Esophagus muscularis mucosa (tissue), 4 donors: Measurements from ENCODE around the gene JMJD6. TPM values are rescaled to one million over a fixed set of nuclear protein-coding genes. Genes with fewer than 3 reads are reported as not detected.

Source experiments
- DNase-seq: peaks from one replicate; pipeline ENCODE4 v3.0.0-alpha.2; 2017; ENCODE audit errors: extremely low spot score
- H3K27ac ChIP-seq, 4 donors: fragments of 200-600 bp; sonication (generic); replicated peaks in 1 of 4; 1 replicate in 3 of 4; 2 replicates in 1 of 4; pipeline ENCODE4 v1.5.1; 2016 to 2019; ENCODE audit warnings: mild to moderate bottlenecking in 1 of 4
- H3K27me3 ChIP-seq, 4 donors: fragments of 200-600 bp; sonication (generic); one replicate each; pipeline versions ENCODE4 v1.5.1 to v1.6.0; 2016 to 2019
- H3K36me3 ChIP-seq, 4 donors: fragments of 200-600 bp; sonication (generic); one replicate each; pipeline ENCODE4 v1.5.1; 2016 to 2019
- H3K4me1 ChIP-seq, 4 donors: fragments of 200-600 bp; sonication (generic); one replicate each; pipeline ENCODE4 v1.5.1; 2016 to 2019
- H3K4me3 ChIP-seq, 4 donors: fragments of 200-600 bp; sonication (generic); 1 replicate in 2 of 4; 2 replicates in 2 of 4; pipeline ENCODE4 v1.5.1; 2016 to 2019; ENCODE audit warnings: mild to moderate bottlenecking in 4 of 4, moderate library complexity in 1 of 4
- H3K9me3 ChIP-seq, 4 donors: fragments of 200-600 bp; sonication (generic); 1 replicate in 3 of 4; 2 replicates in 1 of 4; pipeline ENCODE4 v1.5.1; 2016 to 2019
- CTCF ChIP-seq, 3 experiments: fragments of 200-600 bp in 2 of 3; fragments of 450-650 bp in 1 of 3; sonication (generic) in 2 of 3; IDR thresholded peaks; one replicate each; pipeline ENCODE4 v1.5.1; 2017 to 2019; ENCODE audit warnings: antibody characterized with exemption in 3 of 3, mild to moderate bottlenecking in 2 of 3, moderate library complexity in 1 of 3
- EP300 ChIP-seq: sonication (generic); formaldehyde crosslinking; IDR thresholded peaks from one replicate; pipeline ENCODE4 v1.6.1; 2017; ENCODE audit warnings: antibody characterized with exemption
- POLR2A ChIP-seq: fragments of 450-650 bp; IDR thresholded peaks from one replicate; pipeline ENCODE4 v1.6.1; 2017; ENCODE audit warnings: antibody characterized with exemption, moderate library complexity, mild to moderate bottlenecking, low read depth
- POLR2AphosphoS5 ChIP-seq, 2 donors: sonication (generic); formaldehyde crosslinking; IDR thresholded peaks; one replicate each; pipeline ENCODE4 v1.6.1; 2017; ENCODE audit warnings: antibody characterized with exemption in 2 of 2
- WGBS: methylation state at CpG from one replicate; pipeline ENCODE4 v1.1.5; 2018; 5-methylcytosine and 5-hydroxymethylcytosine counted together
- intact Hi-C: fragments of 100-400 bp; cut with DNase I; formaldehyde crosslinking; loops from one replicate; pipeline ENCODE4 v1.15.1; 2023
- total RNA-seq, 4 donors: library from RNA; depleted of rRNA; stranded (reverse); fragments of >200 nt; gene quantifications; one replicate each; pipeline versions ENCODE4 v1.1.0 to v1.2.1, GENCODE V29; 2016

Gene JMJD6
- total RNA-seq, 4 donors from 2014 or later = 29.5 to 54.5 (median 49.5) TPM

DNA sequence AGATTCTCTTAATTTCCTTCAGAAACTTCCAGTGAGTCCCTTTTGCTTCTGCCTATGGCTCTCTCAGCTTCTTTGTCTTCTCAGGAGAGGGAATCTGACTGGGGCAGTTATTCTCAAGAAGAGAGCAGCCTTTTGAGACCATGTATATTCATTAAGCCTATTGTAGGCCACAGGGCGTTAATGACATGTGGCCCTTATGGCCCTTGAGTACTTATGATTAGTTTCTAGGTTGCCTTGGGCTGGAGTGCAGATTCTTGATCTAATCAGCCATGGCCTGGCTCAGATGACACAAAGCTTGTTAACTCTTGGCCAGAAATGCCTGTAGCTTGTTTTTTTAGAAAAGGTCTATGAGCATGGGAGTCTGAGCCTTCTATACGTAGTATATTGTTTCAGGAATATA lies 28.9 kb upstream of the JMJD6 start:
- no peaks in the 10 kb centered on the region for H3K27me3 ChIP-seq
- H3K9me3 ChIP-seq = no peaks in the 10 kb centered on the region
- no peak overlapping the region for H3K4me3 ChIP-seq
- intact Hi-C loops = no loop called here
- H3K27ac ChIP-seq = no peak overlapping the region
- TF ChIP-seq CTCF (IDR thresholded peaks at IDR 0.05) (no peak), POLR2AphosphoS5 (IDR thresholded peaks at IDR 0.05) (no peak), POLR2A (no peak), EP300 (no peak)
- DNase-seq = no peak
- no peaks in the 10 kb centered on the region for H3K4me1 ChIP-seq
- peaks cover 7 to 82% (median 51%) of the 10 kb centered on the region in 4 donors for H3K36me3 ChIP-seq
- 95% methylated on average over 2 of the region's 2 CpGs for WGBS

DNA sequence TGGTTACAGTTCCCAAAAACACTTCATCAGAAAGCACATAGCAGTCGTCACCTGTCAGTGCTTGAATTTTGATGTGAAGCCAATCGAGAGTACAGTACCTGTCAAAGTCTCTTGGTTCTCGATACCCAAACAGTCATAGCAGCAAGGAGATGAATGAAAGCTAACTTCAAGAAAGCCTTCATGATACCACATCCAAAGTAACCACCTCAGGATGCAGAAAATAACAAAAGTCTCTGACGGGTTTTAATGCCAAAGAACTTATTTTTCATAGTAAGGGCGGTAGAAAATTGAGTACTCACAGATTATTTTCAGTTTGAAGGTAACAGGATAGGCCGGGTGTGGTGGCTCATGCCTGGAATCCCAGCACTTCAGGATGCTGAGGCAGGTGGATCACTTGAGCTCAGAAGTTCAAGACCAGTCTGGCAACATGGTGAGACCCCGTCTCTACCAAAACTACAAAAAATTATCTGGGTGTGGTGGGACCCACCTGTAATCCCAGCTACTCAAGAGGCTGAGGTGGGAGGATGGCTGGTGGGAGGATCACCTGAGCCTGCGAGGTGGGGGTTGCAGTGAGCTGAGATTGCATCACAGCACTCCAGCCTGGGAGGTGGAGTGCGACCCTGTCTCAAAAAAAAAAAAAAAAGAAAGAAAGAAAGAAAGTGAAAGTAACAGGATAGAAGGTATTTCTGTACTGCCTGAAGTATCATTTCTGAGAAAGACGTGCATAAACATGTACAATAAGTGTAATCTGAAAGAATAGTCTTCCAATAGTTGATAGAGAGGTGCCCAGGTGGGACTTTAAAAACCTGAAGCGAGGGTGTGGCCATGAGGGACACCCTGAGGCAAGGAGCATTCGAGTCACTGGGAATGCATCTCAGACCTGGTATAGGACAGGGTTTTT lies 26.9 kb upstream of the JMJD6 start:
- intact Hi-C loops = no loop called here
- Histone ChIP-seq H3K36me3 (peaks cover 7 to 72% (median 53%) of the 10 kb centered on the region in 4 donors), H3K4me1 (no peaks in the 10 kb centered on the region), H3K4me3 (no peak overlapping the region), H3K9me3 (no peaks in the 10 kb centered on the region), H3K27me3 (no peaks in the 10 kb centered on the region), H3K27ac (no peak overlapping the region)
- WGBS = 87% methylated on average over 12 of the region's 12 CpGs
- TF ChIP-seq CTCF (IDR thresholded peaks at IDR 0.05) (no peak), EP300 (no peak), POLR2A (no peak), POLR2AphosphoS5 (IDR thresholded peaks at IDR 0.05) (no peak)
- no peak for DNase-seq

GRCh38 chr17:76752006-76752405 lies 25.6 kb upstream of the JMJD6 start:
- no peak for DNase-seq
- 74% methylated on average over 4 of the region's 4 CpGs for WGBS
- peaks cover 8 to 72% (median 47%) of the 10 kb centered on the region in 4 donors for H3K36me3 ChIP-seq
- H3K9me3 ChIP-seq = no peaks in the 10 kb centered on the region
- intact Hi-C loops = no loop called here
- H3K4me1 ChIP-seq = no peaks in the 10 kb centered on the region
- H3K4me3 ChIP-seq = no peak overlapping the region
- no peak for TF ChIP-seq POLR2A
- no peak for TF ChIP-seq POLR2AphosphoS5 (IDR thresholded peaks at IDR 0.05)
- no peak for TF ChIP-seq EP300
- no peak for TF ChIP-seq CTCF (IDR thresholded peaks at IDR 0.05)
- H3K27me3 ChIP-seq = no peaks in the 10 kb centered on the region
- H3K27ac ChIP-seq = no peak overlapping the region

GRCh38 chr17:76751416-76751993 lies 25.1 kb upstream of the JMJD6 start:
- Histone ChIP-seq H3K4me3 (no peak overlapping the region), H3K4me1 (no peaks in the 10 kb centered on the region), H3K9me3 (no peaks in the 10 kb centered on the region), H3K36me3 (peaks cover 13 to 72% (median 47%) of the 10 kb centered on the region in 4 donors), H3K27ac (no peak overlapping the region), H3K27me3 (no peaks in the 10 kb centered on the region)
- 92% methylated on average over 3 of the region's 3 CpGs for WGBS
- TF ChIP-seq EP300 = no peak
- TF ChIP-seq POLR2AphosphoS5 (IDR thresholded peaks at IDR 0.05) = no peak
- no peak for TF ChIP-seq CTCF (IDR thresholded peaks at IDR 0.05)
- no peak for TF ChIP-seq POLR2A
- intact Hi-C loops = no loop called here
- no peak for DNase-seq
